B cell (primary cell): Measurements from ENCODE around the gene PTPRN2. TPM values are rescaled to one million over a fixed set of nuclear protein-coding genes. Genes with fewer than 3 reads are reported as not detected.

Source experiments
- ATAC-seq: fragments of 200-7000 bp; cut with Tn5 transposase; one replicate; pipeline ENCODE4 v1.10.0; 2021; ENCODE audit warnings: low read depth, mild to moderate bottlenecking, moderate number of reproducible peaks, moderate library complexity
- CTCF ChIA-PET: fragments of 350-600 bp; sonication (Branson Sonifier 250); formaldehyde crosslinking; loops from one replicate; lab custom pipeline; 2021; ENCODE audit warnings: antibody characterized with exemption, inconsistent platforms; lab: Charles Lee
- POLR2A ChIA-PET: fragments of 350-600 bp; sonication (Branson Sonifier 250); formaldehyde crosslinking; loops from one replicate; lab custom pipeline; 2021; ENCODE audit warnings: antibody characterized with exemption; lab: Charles Lee
- DNase-seq: peaks from one replicate; pipeline ENCODE4 v3.0.0; 2013
- H2AFZ ChIP-seq: 2 replicates; pipeline ENCODE4 v1.6.1; 2012; ENCODE audit warnings: mild to moderate bottlenecking, low read depth, low read length; ENCODE audit not compliant: insufficient read depth, poor library complexity, severe bottlenecking
- H3K27ac ChIP-seq, 2 donors: 1 replicate in 1 of 2; 2 replicates in 1 of 2; pipeline ENCODE4 v1.5.1; 2012 to 2013; ENCODE audit warnings: low read length in 2 of 2, mild to moderate bottlenecking in 2 of 2, moderate library complexity in 1 of 2
- H3K27me3 ChIP-seq, 4 experiments: fragments of 200-600 bp in 1 of 4; sonication (generic) in 1 of 4; replicated peaks in 1 of 4; 1 replicate in 2 of 4; 2 replicates in 2 of 4; pipeline versions ENCODE4 v1.6.1 to v1.7.0; 2013 to 2016; ENCODE audit warnings: low read length in 3 of 4, mild to moderate bottlenecking in 2 of 4, mixed read lengths in 1 of 4, moderate library complexity in 1 of 4; ENCODE audit not compliant: insufficient read depth in 4 of 4, control insufficient read depth in 3 of 4; ENCODE audit errors: control extremely low read depth in 1 of 4
- H3K36me3 ChIP-seq, 2 experiments: replicated peaks in 1 of 2; 1 replicate in 1 of 2; 2 replicates in 1 of 2; pipeline versions ENCODE4 v1.6.1 to v1.7.1; 2013; ENCODE audit warnings: low read length in 1 of 2; ENCODE audit not compliant: insufficient read depth in 2 of 2, control insufficient read depth in 1 of 2; ENCODE audit errors: control extremely low read depth in 1 of 2, extremely low read depth in 1 of 2
- H3K4me1 ChIP-seq, 2 donors: fragments of 200-600 bp in 1 of 2; sonication (generic) in 1 of 2; 1 replicate in 1 of 2; 2 replicates in 1 of 2; pipeline versions ENCODE4 v1.5.1 to v1.6.1; 2013 to 2017; ENCODE audit warnings: low read length in 2 of 2; ENCODE audit not compliant: control insufficient read depth in 2 of 2, insufficient read depth in 2 of 2
- H3K4me2 ChIP-seq: replicated peaks from 2 replicates; pipeline ENCODE3; 2012; ENCODE audit warnings: mild to moderate bottlenecking, low read depth, low read length; ENCODE audit not compliant: poor library complexity, severe bottlenecking
- H3K4me3 ChIP-seq, 5 experiments: fragments of 200-600 bp in 1 of 5; sonication (generic) in 1 of 5; 1 replicate in 3 of 5; 2 replicates in 2 of 5; pipeline versions ENCODE4 v1.5.1 to v1.7.0; 2011 to 2016; ENCODE audit warnings: low read length in 4 of 5, mild to moderate bottlenecking in 4 of 5, low read depth in 2 of 5, control low read depth in 1 of 5, moderate library complexity in 1 of 5; ENCODE audit not compliant: insufficient read depth in 1 of 5; ENCODE audit errors: control extremely low read depth in 1 of 5, extremely low read depth in 1 of 5
- H3K79me2 ChIP-seq: fragments of 200-600 bp; sonication (generic); one replicate; pipeline ENCODE4 v1.6.0; 2016; ENCODE audit warnings: low read length; ENCODE audit not compliant: control insufficient read depth, insufficient read depth
- H3K9ac ChIP-seq: fragments of 200-600 bp; sonication (generic); 2 replicates; pipeline ENCODE4 v1.6.1; 2017; ENCODE audit warnings: mild to moderate bottlenecking, low read length, moderate library complexity
- H3K9me3 ChIP-seq, 3 donors: one replicate each; pipeline versions ENCODE4 v1.6.1 to v1.7.1; 2013; ENCODE audit warnings: low read length in 2 of 3; ENCODE audit not compliant: control insufficient read depth in 2 of 3, insufficient read depth in 1 of 3; ENCODE audit errors: control extremely low read depth in 1 of 3
- H4K20me1 ChIP-seq: 2 replicates; pipeline ENCODE4 v1.6.0; 2012; ENCODE audit warnings: mild to moderate bottlenecking, low read length; ENCODE audit not compliant: insufficient read depth, control insufficient read depth, poor library complexity, severe bottlenecking
- H3K27ac Mint-ChIP-seq: one replicate; pipeline ENCODE4 v1.8.0; 2021; ENCODE audit warnings: mixed read lengths
- H3K27me3 Mint-ChIP-seq: one replicate; pipeline ENCODE4 v1.8.0; 2021; ENCODE audit warnings: mixed read lengths
- H3K4me1 Mint-ChIP-seq: one replicate; pipeline ENCODE4 v1.8.0; 2021; ENCODE audit warnings: mixed read lengths
- H3K4me3 Mint-ChIP-seq: one replicate; pipeline ENCODE4 v1.8.0; 2021; ENCODE audit warnings: mixed read lengths
- H3K9me3 Mint-ChIP-seq: one replicate; pipeline ENCODE4 v1.8.0; 2022; ENCODE audit warnings: mixed read lengths; ENCODE audit not compliant: insufficient read depth
- CTCF ChIP-seq: fragments of 200-600 bp; IDR thresholded peaks from one replicate; pipeline ENCODE4 v1.8.0; 2022; ENCODE audit warnings: antibody characterized with exemption, mild to moderate bottlenecking
- EZH2 ChIP-seq: IDR thresholded peaks from 2 replicates; pipeline ENCODE4 v1.6.1; 2012; ENCODE audit warnings: borderline replicate concordance, low read depth, mild to moderate bottlenecking, moderate library complexity, low read length; ENCODE audit not compliant: insufficient read depth, poor library complexity, severe bottlenecking
- WGBS: methylation state at CpG from one replicate; pipeline ENCODE4 v1.1.5; 2013; ENCODE audit warnings: missing lambda C conversion rate; ENCODE audit not compliant: insufficient coverage; 5-methylcytosine and 5-hydroxymethylcytosine counted together
- intact Hi-C: fragments of 100-400 bp; cut with micrococcal nuclease; formaldehyde crosslinking; loops from one replicate; pipeline ENCODE4 v1.10.0; 2022
- polyA plus RNA-seq: library from polyadenylated mRNA; depleted of rRNA; stranded (reverse); fragments of >200 nt; gene quantifications from 2 replicates; pipeline ENCODE4 v1.2.3, GENCODE V29; 2012
- total RNA-seq, 2 donors: library from RNA; stranded (reverse); fragments of 120-200 nt in 1 of 2; gene quantifications; 1 replicate in 1 of 2; 2 replicates in 1 of 2; pipeline versions ENCODE4 v1.2.3 to v1.2.4, GENCODE V29; 2013 to 2022

PTPRN2 gene
- total and polyA plus RNA-seq, 2 donors (not counting 1 experiment from before 2014, with no cell fraction given), result 2.0 to 5.0 TPM

- H3K27me3 Mint-ChIP-seq, result no peaks in the 10 kb centered on the region
- TF ChIP-seq EZH2 (no peak), CTCF (no peak)
- H3K4me3 Mint-ChIP-seq, result no peak overlapping the region
- no peak overlapping the region for H3K9ac ChIP-seq
- H3K4me1 ChIP-seq, result no peaks in the 10 kb centered on the region
- H3K9me3 Mint-ChIP-seq, result peaks cover 11% of the 10 kb centered on the region
- 88% methylated on average over 6 of the region's 11 CpGs for WGBS
- no peak overlapping the region for H2AFZ ChIP-seq
- H3K27ac ChIP-seq, result no peak overlapping the region
- peaks cover 0 to 33% (median 0%) of the 10 kb centered on the region in 3 donors for H3K9me3 ChIP-seq
- ATAC-seq (no peak), DNase-seq (no peak)
- H3K27me3 ChIP-seq, result no peaks in the 10 kb centered on the region
- no peaks in the 10 kb centered on the region for H3K36me3 ChIP-seq
- no peaks in the 10 kb centered on the region for H3K79me2 ChIP-seq
- ChIA-PET CTCF (no interaction called here), POLR2A (no interaction called here)
- H3K27ac Mint-ChIP-seq, result no peak overlapping the region
- no peaks in the 10 kb centered on the region for H3K4me1 Mint-ChIP-seq
- H3K4me2 ChIP-seq, result no peak overlapping the region
- intact Hi-C loops, result no loop called here
- H3K4me3 ChIP-seq, result no peak overlapping the region
- H4K20me1 ChIP-seq, result no peaks in the 10 kb centered on the region
Measured at GRCh38 chr7:158351051-158351450, 236.6 kb downstream of the PTPRN2 start.

GRCh38 chr7:158350166-158350900 is 237.3 kb downstream of the PTPRN2 start:
- Histone ChIP-seq H4K20me1 (no peaks in the 10 kb centered on the region), H3K9me3 (peaks cover 0 to 27% (median 0%) of the 10 kb centered on the region in 3 donors), H3K4me1 (no peaks in the 10 kb centered on the region), H3K27me3 (no peaks in the 10 kb centered on the region), H3K9ac (no peak overlapping the region), H3K79me2 (no peaks in the 10 kb centered on the region), H3K4me2 (no peak overlapping the region), H2AFZ (no peak overlapping the region), H3K4me3 (no peak overlapping the region), H3K27ac (no peak overlapping the region), H3K36me3 (no peaks in the 10 kb centered on the region)
- DNase-seq (no peak), ATAC-seq (no peak)
- Mint-ChIP-seq H3K4me1 (no peaks in the 10 kb centered on the region), H3K27ac (no peak overlapping the region), H3K27me3 (no peaks in the 10 kb centered on the region), H3K4me3 (no peak overlapping the region), H3K9me3 (peaks cover 11% of the 10 kb centered on the region)
- ChIA-PET POLR2A (no interaction called here), CTCF (no interaction called here)
- intact Hi-C loops, result no loop called here
- 86% methylated on average over 12 of the region's 12 CpGs for WGBS
- no peak for TF ChIP-seq EZH2
- TF ChIP-seq CTCF, result no peak
